ENCODE data around the gene PIEZO2.

The PIEZO2 gene

GRCh38 chr18:10908760-10909159 lies 240.6 kb downstream of the PIEZO2 start:
- Histone ChIP-seq H3K27ac (ENCODE audit: low read depth, low read length) (no peak overlapping the region), H4K20me1 (ENCODE audit: low read depth, low read length) (no peaks in the 10 kb centered on the region), H3K9me2 (replicated peaks; ENCODE audit: insufficient read depth, low read length) (no peaks in the 10 kb centered on the region), H3K9me3 (ENCODE audit: insufficient read depth, low read length) (no peaks in the 10 kb centered on the region), H3K4me2 (ENCODE audit: low read depth, low read length, poor library complexity, severe bottlenecking) (no peak overlapping the region), H3K27me3 (ENCODE audit: low read length) (no peaks in the 10 kb centered on the region), H3K9ac (ENCODE audit: low read length) (no peak overlapping the region), H3K36me3 (ENCODE audit: low read length) (no peaks in the 10 kb centered on the region), H3K4me3 (ENCODE audit: insufficient read depth, low read length, poor library complexity, severe bottlenecking) (no peak overlapping the region), H3K79me2 (ENCODE audit: insufficient read depth, low read length) (no peaks in the 10 kb centered on the region), H2AFZ (ENCODE audit: low read depth, low read length, severe bottlenecking) (no peak overlapping the region), H3F3A (ENCODE audit: insufficient read depth) (no peaks in the 10 kb centered on the region)
- TF ChIP-seq CTCF (IDR thresholded peaks at IDR 0.05; ENCODE audit: insufficient read depth, low read length, poor library complexity, severe bottlenecking) (no peak), EZH2phosphoT487 (conservative IDR thresholded peaks at IDR 0.05; ENCODE audit: low read length) (no peak)

- no peaks in the 10 kb centered on the region for H3K79me2 ChIP-seq (ENCODE audit: insufficient read depth, low read length)
- TF ChIP-seq EZH2phosphoT487 (conservative IDR thresholded peaks at IDR 0.05; ENCODE audit: low read length) = no peak
- TF ChIP-seq CTCF (IDR thresholded peaks at IDR 0.05; ENCODE audit: insufficient read depth, low read length, poor library complexity, severe bottlenecking) = no peak
- H3K4me3 ChIP-seq (ENCODE audit: insufficient read depth, low read length, poor library complexity, severe bottlenecking) = no peak overlapping the region
- no peaks in the 10 kb centered on the region for H4K20me1 ChIP-seq (ENCODE audit: low read depth, low read length)
- H3K27me3 ChIP-seq (ENCODE audit: low read length) = no peaks in the 10 kb centered on the region
- no peaks in the 10 kb centered on the region for H3K9me3 ChIP-seq (ENCODE audit: insufficient read depth, low read length)
- no peak overlapping the region for H3K4me2 ChIP-seq (ENCODE audit: low read depth, low read length, poor library complexity, severe bottlenecking)
- no peak overlapping the region for H3K9ac ChIP-seq (ENCODE audit: low read length)
- H3K9me2 ChIP-seq (replicated peaks; ENCODE audit: insufficient read depth, low read length) = no peaks in the 10 kb centered on the region
- no peaks in the 10 kb centered on the region for H3K36me3 ChIP-seq (ENCODE audit: low read length)
- no peaks in the 10 kb centered on the region for H3F3A ChIP-seq (ENCODE audit: insufficient read depth)
- H3K27ac ChIP-seq (ENCODE audit: low read depth, low read length) = no peak overlapping the region
- no peak overlapping the region for H2AFZ ChIP-seq (ENCODE audit: low read depth, low read length, severe bottlenecking)
Observed at GRCh38 chr18:10907749-10908148, 241.6 kb downstream of the PIEZO2 start.

GRCh38 chr18:10901329-10901728 lies 248.0 kb downstream of the PIEZO2 start:
- H3K4me3 ChIP-seq (ENCODE audit: insufficient read depth, low read length, poor library complexity, severe bottlenecking) = no peak overlapping the region
- no peaks in the 10 kb centered on the region for H3F3A ChIP-seq (ENCODE audit: insufficient read depth)
- TF ChIP-seq CTCF (IDR thresholded peaks at IDR 0.05; ENCODE audit: insufficient read depth, low read length, poor library complexity, severe bottlenecking) = no peak
- no peak for TF ChIP-seq EZH2phosphoT487 (conservative IDR thresholded peaks at IDR 0.05; ENCODE audit: low read length)
- no peak overlapping the region for H3K4me2 ChIP-seq (ENCODE audit: low read depth, low read length, poor library complexity, severe bottlenecking)
- no peaks in the 10 kb centered on the region for H3K9me2 ChIP-seq (replicated peaks; ENCODE audit: insufficient read depth, low read length)
- no peaks in the 10 kb centered on the region for H4K20me1 ChIP-seq (ENCODE audit: low read depth, low read length)
- no peak overlapping the region for H2AFZ ChIP-seq (ENCODE audit: low read depth, low read length, severe bottlenecking)
- H3K9me3 ChIP-seq (ENCODE audit: insufficient read depth, low read length) = no peaks in the 10 kb centered on the region
- H3K27me3 ChIP-seq (ENCODE audit: low read length) = no peaks in the 10 kb centered on the region
- H3K79me2 ChIP-seq (ENCODE audit: insufficient read depth, low read length) = no peaks in the 10 kb centered on the region
- H3K9ac ChIP-seq (ENCODE audit: low read length) = no peak overlapping the region
- no peaks in the 10 kb centered on the region for H3K36me3 ChIP-seq (ENCODE audit: low read length)
- H3K27ac ChIP-seq (ENCODE audit: low read depth, low read length) = no peak overlapping the region

Data from SU-DHL-6 (cell line).